HCT116 (cell line): Measurements from ENCODE around the gene POLK.

Experiments
- ELF1 ChIP-seq: IDR thresholded peaks from 2 replicates; pipeline ENCODE4 v1.6.1; 2012; ENCODE audit warnings: low read depth, borderline replicate concordance
- EZH2 ChIP-seq: fragments of 200-600 bp; sonication (generic); IDR thresholded peaks from 2 replicates; pipeline ENCODE4 v1.6.1; 2017; ENCODE audit warnings: antibody characterized with exemption, mixed run types
- POLR2A ChIP-seq: IDR thresholded peaks from 2 replicates; pipeline ENCODE4 v1.7.0; 2011; ENCODE audit warnings: borderline replicate concordance; ENCODE audit not compliant: insufficient read depth, insufficient read length; ENCODE audit errors: extremely low read depth
- TF ChIP-seq, protein P1 (sequence below), 3 experiments: fragments of 200-600 bp in 1 of 3; sonication (generic) in 1 of 3; IDR thresholded peaks in 2 of 3; conservative IDR thresholded peaks in 1 of 3; 2 replicates each; pipeline ENCODE4 v1.5.1; 2012 to 2017; ENCODE audit warnings: low read depth in 2 of 3, low read length in 2 of 3, antibody characterized with exemption in 1 of 3, borderline replicate concordance in 1 of 3, control low read depth in 1 of 3, mild to moderate bottlenecking in 1 of 3, mixed read lengths in 1 of 3, mixed run types in 1 of 3, moderate library complexity in 1 of 3; ENCODE audit not compliant: insufficient read depth in 1 of 3
- TF ChIP-seq, protein P2 (sequence below): IDR thresholded peaks from 2 replicates; pipeline ENCODE4 v1.6.1; 2012; ENCODE audit warnings: low read depth

DNA sequence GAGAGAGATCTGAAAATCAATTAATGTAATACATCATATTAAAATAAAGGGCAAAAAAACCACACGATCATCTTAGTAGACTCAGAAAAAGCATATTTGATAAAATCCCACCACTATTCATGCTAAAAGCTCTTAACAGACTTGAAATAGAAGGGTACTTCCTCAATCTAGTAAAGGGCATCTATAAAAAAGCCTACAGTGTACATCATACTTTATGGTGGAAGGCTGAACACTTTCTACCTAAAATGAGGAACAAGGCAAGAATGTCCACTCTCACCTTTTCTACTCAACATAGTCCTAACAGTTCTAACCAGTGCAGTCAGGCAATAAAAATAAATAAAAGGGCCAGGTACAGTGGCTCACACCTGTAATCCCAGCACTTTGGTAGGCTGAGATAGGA is 38.9 kb downstream of the POLK start:
- TF ChIP-seq POLR2A (no peak), EZH2 (no peak), ELF1 (no peak)
- TF ChIP-seq, protein P1, sequence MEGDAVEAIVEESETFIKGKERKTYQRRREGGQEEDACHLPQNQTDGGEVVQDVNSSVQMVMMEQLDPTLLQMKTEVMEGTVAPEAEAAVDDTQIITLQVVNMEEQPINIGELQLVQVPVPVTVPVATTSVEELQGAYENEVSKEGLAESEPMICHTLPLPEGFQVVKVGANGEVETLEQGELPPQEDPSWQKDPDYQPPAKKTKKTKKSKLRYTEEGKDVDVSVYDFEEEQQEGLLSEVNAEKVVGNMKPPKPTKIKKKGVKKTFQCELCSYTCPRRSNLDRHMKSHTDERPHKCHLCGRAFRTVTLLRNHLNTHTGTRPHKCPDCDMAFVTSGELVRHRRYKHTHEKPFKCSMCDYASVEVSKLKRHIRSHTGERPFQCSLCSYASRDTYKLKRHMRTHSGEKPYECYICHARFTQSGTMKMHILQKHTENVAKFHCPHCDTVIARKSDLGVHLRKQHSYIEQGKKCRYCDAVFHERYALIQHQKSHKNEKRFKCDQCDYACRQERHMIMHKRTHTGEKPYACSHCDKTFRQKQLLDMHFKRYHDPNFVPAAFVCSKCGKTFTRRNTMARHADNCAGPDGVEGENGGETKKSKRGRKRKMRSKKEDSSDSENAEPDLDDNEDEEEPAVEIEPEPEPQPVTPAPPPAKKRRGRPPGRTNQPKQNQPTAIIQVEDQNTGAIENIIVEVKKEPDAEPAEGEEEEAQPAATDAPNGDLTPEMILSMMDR (IDR thresholded peaks at IDR 0.05 in 2 of 3, conservative IDR thresholded peaks at IDR 0.05 in 1 of 3; ENCODE audit: borderline replicate concordance in 1 of 3, insufficient read depth in 1 of 3, low read depth in 2 of 3, low read length in 2 of 3), result no peak
- TF ChIP-seq, protein P2, sequence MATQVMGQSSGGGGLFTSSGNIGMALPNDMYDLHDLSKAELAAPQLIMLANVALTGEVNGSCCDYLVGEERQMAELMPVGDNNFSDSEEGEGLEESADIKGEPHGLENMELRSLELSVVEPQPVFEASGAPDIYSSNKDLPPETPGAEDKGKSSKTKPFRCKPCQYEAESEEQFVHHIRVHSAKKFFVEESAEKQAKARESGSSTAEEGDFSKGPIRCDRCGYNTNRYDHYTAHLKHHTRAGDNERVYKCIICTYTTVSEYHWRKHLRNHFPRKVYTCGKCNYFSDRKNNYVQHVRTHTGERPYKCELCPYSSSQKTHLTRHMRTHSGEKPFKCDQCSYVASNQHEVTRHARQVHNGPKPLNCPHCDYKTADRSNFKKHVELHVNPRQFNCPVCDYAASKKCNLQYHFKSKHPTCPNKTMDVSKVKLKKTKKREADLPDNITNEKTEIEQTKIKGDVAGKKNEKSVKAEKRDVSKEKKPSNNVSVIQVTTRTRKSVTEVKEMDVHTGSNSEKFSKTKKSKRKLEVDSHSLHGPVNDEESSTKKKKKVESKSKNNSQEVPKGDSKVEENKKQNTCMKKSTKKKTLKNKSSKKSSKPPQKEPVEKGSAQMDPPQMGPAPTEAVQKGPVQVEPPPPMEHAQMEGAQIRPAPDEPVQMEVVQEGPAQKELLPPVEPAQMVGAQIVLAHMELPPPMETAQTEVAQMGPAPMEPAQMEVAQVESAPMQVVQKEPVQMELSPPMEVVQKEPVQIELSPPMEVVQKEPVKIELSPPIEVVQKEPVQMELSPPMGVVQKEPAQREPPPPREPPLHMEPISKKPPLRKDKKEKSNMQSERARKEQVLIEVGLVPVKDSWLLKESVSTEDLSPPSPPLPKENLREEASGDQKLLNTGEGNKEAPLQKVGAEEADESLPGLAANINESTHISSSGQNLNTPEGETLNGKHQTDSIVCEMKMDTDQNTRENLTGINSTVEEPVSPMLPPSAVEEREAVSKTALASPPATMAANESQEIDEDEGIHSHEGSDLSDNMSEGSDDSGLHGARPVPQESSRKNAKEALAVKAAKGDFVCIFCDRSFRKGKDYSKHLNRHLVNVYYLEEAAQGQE, result no peak
